ENCODE measurements around the gene UBE2Q1. TPM values are rescaled to one million over a fixed set of nuclear protein-coding genes. Genes with fewer than 3 reads are reported as not detected.

Gene UBE2Q1
- total and polyA plus RNA-seq, 2 of the 4 experiments (the other 2 are of a cell fraction), result 20.6 to 24.7 TPM

DNA sequence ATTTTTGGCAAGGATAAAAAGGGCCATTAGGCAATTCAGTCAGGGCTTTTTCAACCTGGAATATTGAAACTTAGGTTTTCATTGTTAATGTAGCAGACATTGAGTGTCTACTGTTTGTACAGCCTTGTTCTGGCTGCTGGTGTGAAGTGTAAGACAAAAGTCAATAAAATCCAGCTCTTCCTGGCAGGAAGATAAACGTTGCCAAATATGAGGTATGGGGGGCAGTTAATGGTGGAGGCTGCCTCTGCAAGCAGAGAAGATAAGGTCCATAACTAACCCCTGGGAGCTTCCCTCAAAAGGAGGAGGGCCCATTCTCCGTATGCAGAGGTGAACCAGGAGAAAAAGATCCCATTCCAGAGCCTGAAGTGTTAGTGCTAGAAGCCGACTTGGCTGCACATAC lies 36.8 kb downstream of the UBE2Q1 start:
- Histone ChIP-seq H2BK5ac (ENCODE audit: low read depth, low read length, poor library complexity, severe bottlenecking) (no peak overlapping the region), H3K56ac (ENCODE audit: extremely low read depth, insufficient read depth, low read length) (no peak overlapping the region), H3K14ac (replicated peaks; ENCODE audit: low read depth, low read length) (no peak overlapping the region), H3K9me1 (ENCODE audit: insufficient read depth, low read length) (no peaks in the 10 kb centered on the region), H3K4me2 (ENCODE audit: low read depth, low read length) (no peak overlapping the region), H4K5ac (ENCODE audit: low read depth, low read length) (no peak overlapping the region), H2BK15ac (ENCODE audit: low read depth, low read length) (no peak overlapping the region), H3K23ac (ENCODE audit: low read depth, low read length) (no peak overlapping the region), H3K9ac (ENCODE audit: low read depth, low read length) (no peak overlapping the region), H2BK120ac (ENCODE audit: low read depth, low read length) (no peak overlapping the region), H3K27ac (ENCODE audit: insufficient read depth, low read length) (no peak overlapping the region), H2AK5ac (ENCODE audit: low read depth, low read length) (no peak overlapping the region), H2AFZ (replicated peaks; ENCODE audit: low read length, poor library complexity) (no peak overlapping the region), H3K79me1 (ENCODE audit: low read depth in 1 of 2, low read length in 2 of 2) (no peaks in the 10 kb centered on the region), H4K91ac (ENCODE audit: insufficient read depth, low read depth, low read length) (no peak overlapping the region), H2AK9ac (replicated peaks; ENCODE audit: low read depth, low read length, poor library complexity) (no peak overlapping the region), H3K4me3 (ENCODE audit: insufficient read depth, low read depth, low read length) (no peak overlapping the region), H3K4me1 (ENCODE audit: control insufficient read depth, insufficient read depth, low read length) (no peaks in the 10 kb centered on the region), H3K18ac (ENCODE audit: low read depth, low read length) (no peak overlapping the region), H3K27me3 (ENCODE audit: control insufficient read depth, insufficient read depth, low read length) (peaks cover 54% of the 10 kb centered on the region), H4K20me1 (ENCODE audit: insufficient read depth, low read length) (no peaks in the 10 kb centered on the region; the same call in 1 of the 2 replicates), H3K36me3 (ENCODE audit: control insufficient read depth, insufficient read depth, low read length) (no peaks in the 10 kb centered on the region), H4K8ac (ENCODE audit: low read depth in 2 of 2, low read length in 2 of 2) (no peak overlapping the region), H3K9me3 (ENCODE audit: control insufficient read depth, insufficient read depth, low read length) (peaks cover 7% of the 10 kb centered on the region), H3K4ac (ENCODE audit: low read depth, low read length) (no peak overlapping the region), H2BK20ac (ENCODE audit: low read depth, low read length) (no peak overlapping the region)
- ChIA-PET POLR2A (ENCODE audit: unreplicated experiment) (no interaction called here), CTCF (no interaction called here)
- DNase-seq, result no peak
- ATAC-seq (ENCODE audit: low read depth), result no peak
- intact Hi-C loops (cut with micrococcal nuclease), result no loop called here
- TF ChIP-seq CHD1 (IDR thresholded peaks at IDR 0.05; ENCODE audit: low read depth, low read length) (no peak), RAD21 (IDR thresholded peaks at IDR 0.05; ENCODE audit: low read length) (no peak), MXI1 (IDR thresholded peaks at IDR 0.05; ENCODE audit: borderline replicate concordance, low read depth, low read length) (no peak), NFE2L2 (IDR thresholded peaks at IDR 0.05; ENCODE audit: low read depth, low read length) (no peak)
- TF ChIP-seq, protein P1, sequence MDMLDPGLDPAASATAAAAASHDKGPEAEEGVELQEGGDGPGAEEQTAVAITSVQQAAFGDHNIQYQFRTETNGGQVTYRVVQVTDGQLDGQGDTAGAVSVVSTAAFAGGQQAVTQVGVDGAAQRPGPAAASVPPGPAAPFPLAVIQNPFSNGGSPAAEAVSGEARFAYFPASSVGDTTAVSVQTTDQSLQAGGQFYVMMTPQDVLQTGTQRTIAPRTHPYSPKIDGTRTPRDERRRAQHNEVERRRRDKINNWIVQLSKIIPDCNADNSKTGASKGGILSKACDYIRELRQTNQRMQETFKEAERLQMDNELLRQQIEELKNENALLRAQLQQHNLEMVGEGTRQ (IDR thresholded peaks at IDR 0.05; ENCODE audit: low read depth, low read length), result no peak
- TF ChIP-seq, protein P2, sequence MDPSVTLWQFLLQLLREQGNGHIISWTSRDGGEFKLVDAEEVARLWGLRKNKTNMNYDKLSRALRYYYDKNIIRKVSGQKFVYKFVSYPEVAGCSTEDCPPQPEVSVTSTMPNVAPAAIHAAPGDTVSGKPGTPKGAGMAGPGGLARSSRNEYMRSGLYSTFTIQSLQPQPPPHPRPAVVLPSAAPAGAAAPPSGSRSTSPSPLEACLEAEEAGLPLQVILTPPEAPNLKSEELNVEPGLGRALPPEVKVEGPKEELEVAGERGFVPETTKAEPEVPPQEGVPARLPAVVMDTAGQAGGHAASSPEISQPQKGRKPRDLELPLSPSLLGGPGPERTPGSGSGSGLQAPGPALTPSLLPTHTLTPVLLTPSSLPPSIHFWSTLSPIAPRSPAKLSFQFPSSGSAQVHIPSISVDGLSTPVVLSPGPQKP (IDR thresholded peaks at IDR 0.05; ENCODE audit: borderline replicate concordance, low read depth, low read length), result no peak
- in situ Hi-C loops (cut with MboI; ENCODE audit: low sequenced_read_pairs), result no loop called here
- WGBS, 2 experiments (ENCODE audit: extremely low coverage in 2 of 2, insufficient read length in 1 of 2), result 0% methylated on average over 2 of the region's 3 CpGs; no CpG with 5 or more reads in 1 of the 2 experiments
- BruUV-seq (replicated peaks), result no TSS peak
- dilution Hi-C loops (cut with HindIII; ENCODE audit: low sequenced_read_pairs, unreplicated experiment), result no loop called here

All from IMR-90 (cell line).